GM21528 (cell line): ENCODE results near the gene KIF26B.
"Not testable (repeated sequence)": the region's sequence is repeated elsewhere in the genome, so short reads cannot be mapped to it uniquely, and the experiment has no call there.

ENCODE experiments used
- ATAC-seq: cut with Tn5 transposase; IDR thresholded peaks from one replicate; pipeline ENCODE4 v1.9.1; 2021; ENCODE audit warnings: mild to moderate bottlenecking, moderate library complexity; ENCODE audit not compliant: unreplicated experiment, low FRiP score

The KIF26B gene

DNA sequence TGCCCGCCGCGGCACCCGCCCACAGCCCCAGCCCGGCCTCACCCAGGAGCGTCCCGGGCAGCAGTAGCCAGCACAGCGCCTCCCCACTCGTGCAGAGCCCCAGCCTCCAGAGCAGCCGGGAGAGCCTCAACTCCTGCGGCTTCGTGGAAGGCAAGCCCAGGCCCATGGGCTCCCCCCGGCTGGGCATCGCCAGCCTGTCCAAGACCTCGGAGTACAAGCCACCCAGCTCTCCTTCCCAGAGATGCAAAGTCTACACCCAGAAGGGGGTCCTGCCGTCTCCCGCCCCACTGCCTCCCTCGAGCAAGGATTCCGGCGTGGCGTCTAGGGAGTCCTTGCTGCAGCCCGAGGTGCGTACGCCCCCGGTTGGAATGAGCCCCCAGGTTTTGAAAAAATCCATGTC is 531.2 kb downstream of the KIF26B start:
- no peak for ATAC-seq

- ATAC-seq = no peak
Measured at GRCh38 chr1:245686446-245687030, 531.8 kb downstream of the KIF26B start.

DNA sequence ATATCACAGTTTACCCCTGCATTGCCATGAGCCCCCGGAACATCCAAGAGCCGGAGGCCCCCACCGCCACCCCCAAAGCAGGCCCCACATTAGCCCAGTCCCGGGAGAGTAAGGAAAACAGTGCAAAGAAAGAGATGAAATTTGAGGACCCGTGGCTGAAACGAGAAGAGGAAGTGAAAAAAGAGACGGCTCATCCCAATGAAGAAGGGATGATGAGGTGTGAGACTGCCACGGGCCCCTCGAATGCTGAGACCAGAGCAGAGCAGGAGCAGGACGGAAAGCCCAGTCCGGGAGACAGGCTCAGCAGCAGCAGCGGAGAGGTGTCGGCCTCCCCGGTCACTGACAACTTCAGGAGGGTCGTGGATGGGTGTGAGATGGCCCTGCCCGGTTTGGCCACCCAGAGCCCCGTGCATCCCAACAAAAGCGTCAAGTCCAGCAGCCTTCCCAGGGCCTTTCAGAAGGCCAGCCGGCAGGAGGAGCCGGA is 532.4 kb downstream of the KIF26B start:
- ATAC-seq = no peak

GRCh38 chr1:245687636-245688535 is 533.1 kb downstream of the KIF26B start:
- ATAC-seq = no peak

DNA sequence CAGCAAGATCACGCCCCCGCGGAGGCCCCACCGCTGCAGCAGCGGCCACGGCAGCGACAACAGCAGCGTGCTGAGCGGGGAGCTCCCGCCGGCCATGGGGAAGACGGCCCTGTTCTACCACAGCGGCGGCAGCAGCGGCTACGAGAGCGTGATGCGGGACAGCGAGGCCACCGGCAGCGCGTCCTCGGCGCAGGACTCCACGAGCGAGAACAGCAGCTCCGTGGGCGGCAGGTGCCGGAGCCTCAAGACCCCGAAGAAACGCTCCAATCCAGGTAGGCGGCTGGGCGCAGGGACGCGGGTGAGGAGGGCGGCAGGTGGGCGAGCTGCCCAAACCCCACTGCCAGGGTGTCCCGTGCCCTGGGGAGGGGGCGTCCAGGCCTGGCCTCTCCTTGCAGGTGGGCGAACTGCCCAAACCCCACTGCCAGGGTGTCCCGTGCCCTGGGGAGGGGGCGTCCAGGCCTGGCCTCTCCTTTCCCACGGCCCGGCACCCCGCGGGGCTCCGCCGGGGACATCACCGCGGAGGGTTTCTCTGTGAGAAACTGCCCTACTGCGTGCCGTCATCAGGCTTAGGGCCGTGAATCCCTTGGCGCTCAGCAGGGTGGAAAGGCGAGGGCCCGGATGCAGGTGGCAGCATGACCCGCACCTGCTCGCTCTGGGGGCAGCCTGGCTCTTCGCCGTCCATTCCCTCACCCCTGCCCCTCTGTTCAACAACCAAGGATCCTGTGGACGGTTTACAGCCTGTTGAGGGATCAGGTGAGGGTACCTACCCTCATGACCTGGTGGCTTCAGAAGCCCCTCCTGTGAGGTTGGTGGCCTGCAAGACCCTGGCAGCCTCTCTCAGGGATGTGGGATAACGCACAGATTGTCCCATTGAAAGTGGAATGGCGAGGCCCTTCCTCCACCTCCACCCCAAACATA is 534.0 kb downstream of the KIF26B start:
- ATAC-seq = no peak

DNA sequence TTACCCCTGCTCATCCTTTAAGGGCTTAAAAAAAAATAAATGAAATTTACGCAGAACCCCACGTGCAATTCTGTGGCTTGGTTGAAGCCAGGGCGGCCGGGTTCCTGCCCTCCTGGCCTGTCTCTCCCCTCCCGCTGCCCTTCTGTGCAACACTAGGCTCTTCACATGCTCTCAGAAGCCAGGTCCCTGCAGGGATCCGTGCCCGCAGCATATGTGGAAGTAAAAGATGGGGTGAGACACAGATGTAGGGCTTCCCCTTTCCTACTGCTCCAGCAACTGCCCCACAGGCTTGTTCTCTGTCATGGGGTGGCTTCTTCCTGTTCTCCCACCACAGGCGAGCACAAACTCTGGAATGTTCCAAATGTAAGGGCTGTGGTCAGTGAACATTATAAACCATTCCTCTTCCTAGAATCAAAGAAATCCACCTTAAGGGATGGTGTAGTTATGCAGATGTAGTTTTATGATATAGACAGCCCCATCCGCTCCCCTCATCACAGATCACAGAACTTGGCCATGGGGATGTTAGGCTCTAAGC is 535.4 kb downstream of the KIF26B start:
- ATAC-seq = no peak

DNA sequence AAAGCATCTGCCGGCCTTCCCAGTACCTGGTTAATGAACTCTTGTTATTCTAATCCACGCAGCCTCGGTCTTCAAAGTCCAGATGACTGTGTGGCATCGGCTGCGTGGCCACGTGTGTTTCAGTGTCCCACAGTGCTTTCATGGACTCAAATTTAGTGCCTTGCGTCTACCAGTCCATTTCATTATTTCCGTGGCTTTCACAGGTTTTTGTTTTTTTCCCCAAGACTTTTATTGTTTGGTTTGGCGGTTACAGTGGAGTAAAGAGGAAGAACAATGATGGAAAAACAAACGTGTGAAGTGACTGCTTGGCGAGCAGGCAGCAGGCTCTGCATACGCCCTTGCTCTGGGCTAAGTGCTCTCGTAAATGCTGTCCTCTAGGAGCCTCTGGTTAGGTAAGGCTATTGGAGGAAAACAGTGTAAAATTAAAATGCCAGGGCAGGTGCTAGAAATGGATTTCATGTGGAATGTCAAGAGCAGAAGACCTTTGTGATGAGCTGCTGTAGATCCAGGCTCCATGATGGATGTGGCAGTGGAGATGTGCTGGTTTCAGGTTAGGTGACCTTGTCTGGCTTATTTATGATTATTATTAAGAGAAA is 536.3 kb downstream of the KIF26B start:
- no peak for ATAC-seq

GRCh38 chr1:245691897-245692296 is 537.1 kb downstream of the KIF26B start:
- no peak for ATAC-seq

DNA sequence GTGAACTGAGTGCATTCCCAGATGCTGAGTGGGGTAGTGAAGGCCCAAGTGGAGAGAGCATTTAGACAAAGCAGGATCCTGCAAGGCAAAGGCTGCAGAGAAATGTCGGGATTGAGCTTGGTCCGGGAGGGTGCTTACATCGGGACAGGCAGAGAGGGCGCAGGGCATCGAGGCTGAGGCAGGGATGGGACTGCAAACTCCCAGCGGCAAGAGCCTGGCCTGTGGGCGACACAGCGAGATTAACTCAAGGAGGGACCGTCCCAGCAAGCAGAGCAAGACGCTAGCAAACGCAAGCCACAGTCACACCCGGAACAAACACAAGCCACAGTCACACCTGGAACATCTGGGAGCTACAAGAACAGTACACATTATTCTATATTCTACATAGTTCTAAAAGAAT is 537.5 kb downstream of the KIF26B start:
- no peak for ATAC-seq

DNA sequence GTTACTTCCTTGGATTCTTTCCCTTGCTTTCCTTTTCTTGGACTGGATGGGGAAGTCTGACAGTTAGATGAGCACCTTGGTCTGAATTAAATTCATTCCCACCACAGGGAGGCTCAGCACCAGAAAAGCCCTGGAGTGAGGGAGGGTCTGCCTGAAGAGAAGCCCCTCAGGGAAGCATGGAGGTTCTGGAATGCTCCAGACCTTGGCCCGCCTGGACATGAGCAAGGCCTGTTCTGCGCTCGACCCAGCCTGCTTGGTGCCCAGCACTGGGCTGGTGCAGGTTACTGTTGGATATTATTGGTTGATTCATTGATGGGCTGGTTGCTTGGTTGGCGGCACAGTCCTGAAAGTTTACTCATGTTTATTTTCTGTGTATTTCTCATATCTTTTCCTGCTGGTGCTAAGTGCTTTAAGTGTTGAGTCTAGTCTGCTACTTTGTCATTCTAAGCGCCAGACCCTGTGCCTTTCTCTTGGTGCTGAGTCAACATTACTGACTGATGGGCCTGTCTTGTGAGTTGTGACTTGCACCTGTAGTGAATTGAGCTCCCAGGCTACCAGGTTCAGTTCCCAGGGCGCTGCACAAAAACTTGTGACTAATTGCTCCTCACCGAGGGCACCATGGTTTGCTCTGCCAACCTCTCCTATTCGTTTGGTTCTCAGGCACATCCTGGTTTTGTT is 538.5 kb downstream of the KIF26B start:
- ATAC-seq = no peak

DNA sequence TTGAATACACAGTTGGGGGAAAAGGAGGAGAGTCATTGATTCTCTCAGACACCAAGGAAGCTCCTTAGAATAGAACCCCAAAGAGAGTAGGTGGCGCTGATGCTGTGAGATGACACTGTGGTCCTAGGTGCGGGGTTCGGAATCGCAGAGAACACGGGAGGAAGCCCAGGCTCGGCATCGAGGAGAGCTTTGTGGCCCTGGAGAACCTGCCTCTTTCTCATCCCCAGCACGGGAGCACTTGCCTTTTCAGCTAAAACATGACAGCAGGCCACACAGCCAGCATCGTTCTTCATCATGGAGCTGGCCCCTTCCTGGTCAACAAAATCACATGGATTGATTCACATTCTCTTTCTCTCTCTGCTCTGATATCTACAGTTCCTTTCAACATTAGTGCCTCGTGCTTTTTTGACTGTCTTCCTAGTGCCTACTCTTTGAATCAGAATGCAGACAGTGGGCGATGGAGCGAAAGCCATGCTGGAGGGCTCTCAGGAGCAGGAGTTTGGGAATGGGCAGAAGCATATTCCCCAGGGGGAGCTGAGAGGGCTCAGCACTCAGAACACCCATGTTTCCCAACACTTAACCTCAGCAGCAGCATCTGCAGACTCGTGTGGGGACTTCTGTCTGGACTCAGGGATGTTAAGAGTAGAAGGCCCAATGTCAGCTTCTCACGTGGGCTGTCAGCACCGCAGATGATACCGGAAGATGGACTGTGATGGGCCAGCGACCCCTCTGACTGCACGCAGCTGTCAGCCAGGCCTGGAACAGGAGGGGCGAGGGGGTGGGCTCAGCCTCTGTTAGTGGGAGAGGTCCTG is 539.4 kb downstream of the KIF26B start:
- ATAC-seq = no peak

- ATAC-seq = no peak
Measured at GRCh38 chr1:245694753-245695195, 540.0 kb downstream of the KIF26B start.

- ATAC-seq = no peak
Measured at GRCh38 chr1:245695211-245695610, 540.4 kb downstream of the KIF26B start.

DNA sequence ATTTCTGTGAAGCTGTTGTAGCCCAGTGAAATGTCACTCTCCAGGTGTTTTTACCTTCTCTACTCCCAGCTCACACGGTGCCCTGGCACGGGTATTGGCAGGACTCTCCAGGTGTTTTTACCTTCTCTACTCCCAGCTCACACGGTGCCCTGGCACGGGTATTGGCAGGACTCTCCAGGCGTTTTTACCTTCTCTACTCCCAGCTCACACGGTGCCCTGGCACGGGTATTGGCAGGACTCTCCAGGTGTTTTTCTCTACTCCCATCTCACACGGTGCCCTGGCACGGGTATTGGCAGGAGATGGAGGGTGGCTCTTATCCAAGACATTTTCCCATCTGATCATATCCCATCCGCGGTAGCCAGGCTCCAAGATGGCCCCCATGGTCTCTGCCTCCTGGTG is 540.9 kb downstream of the KIF26B start:
- not testable (repeated sequence) for ATAC-seq

DNA sequence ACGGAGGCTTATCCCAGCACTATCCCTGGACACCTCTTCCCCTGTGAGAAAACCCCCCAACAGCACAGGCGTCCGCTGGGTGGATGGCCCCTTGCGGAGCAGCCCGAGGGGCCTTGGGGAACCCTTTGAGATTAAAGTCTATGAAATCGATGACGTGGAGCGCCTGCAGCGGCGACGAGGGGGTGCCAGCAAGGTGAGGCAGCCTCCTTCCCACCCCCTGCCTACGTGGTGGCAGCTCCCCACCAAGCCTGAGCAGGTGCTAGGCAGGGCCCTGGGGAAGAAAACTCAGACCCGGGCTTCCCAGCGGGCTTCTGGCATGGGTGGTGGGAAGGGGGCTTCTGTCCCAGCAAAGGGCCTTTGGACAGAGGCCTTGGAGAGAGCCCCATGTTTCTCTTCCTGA is 543.3 kb downstream of the KIF26B start:
- no peak for ATAC-seq

- no peak for ATAC-seq
Measured at GRCh38 chr1:245698860-245699259, 544.1 kb downstream of the KIF26B start.

DNA sequence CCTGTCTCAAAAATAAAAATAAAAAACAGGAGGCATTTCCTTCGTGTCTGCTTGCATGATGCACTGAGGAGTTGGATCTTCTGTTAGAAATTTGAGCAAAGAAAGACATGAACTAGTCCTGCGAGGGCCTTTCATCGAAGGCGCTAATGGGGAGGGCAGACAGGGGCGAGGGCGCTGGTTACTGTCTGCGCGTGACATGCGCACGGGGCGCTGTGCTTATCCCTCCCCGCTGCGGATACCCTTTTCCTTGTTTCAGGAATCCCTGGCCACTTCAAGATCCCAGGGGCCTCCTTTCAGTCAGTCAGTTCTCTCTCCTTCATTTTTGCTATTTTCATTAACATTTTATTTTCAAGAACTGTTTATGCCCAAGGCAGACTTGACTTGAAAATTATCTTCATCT is 545.8 kb downstream of the KIF26B start:
- no peak for ATAC-seq

DNA sequence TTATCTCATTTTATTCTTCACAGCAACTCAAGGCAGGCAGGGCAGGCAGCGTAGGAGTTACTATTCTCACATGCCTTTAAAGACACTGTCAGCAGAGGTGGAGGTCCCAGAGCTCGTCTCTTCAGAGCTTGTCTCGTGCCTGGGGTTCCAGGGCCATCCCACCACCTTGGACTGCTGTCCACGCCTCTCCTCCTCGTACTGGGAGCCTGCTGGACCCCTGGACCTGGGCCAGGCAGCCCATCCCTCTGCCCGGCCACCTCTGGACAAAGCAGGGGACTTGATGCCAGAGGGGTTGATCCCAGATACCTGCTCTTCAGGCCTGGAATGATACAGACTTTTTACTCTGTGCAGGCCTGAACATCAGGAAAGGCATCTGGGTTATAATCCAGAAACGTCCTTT is 546.8 kb downstream of the KIF26B start:
- no peak for ATAC-seq

- ATAC-seq = no peak
Measured at GRCh38 chr1:245702346-245702745, 547.6 kb downstream of the KIF26B start.
